ENCODE measurements around the gene OCSTAMP.

Gene OCSTAMP

GRCh38 chr20:46519471-46520068, 30.9 kb downstream of the OCSTAMP start:
- no peak for DNase-seq (ENCODE audit: low read depth)

DNA sequence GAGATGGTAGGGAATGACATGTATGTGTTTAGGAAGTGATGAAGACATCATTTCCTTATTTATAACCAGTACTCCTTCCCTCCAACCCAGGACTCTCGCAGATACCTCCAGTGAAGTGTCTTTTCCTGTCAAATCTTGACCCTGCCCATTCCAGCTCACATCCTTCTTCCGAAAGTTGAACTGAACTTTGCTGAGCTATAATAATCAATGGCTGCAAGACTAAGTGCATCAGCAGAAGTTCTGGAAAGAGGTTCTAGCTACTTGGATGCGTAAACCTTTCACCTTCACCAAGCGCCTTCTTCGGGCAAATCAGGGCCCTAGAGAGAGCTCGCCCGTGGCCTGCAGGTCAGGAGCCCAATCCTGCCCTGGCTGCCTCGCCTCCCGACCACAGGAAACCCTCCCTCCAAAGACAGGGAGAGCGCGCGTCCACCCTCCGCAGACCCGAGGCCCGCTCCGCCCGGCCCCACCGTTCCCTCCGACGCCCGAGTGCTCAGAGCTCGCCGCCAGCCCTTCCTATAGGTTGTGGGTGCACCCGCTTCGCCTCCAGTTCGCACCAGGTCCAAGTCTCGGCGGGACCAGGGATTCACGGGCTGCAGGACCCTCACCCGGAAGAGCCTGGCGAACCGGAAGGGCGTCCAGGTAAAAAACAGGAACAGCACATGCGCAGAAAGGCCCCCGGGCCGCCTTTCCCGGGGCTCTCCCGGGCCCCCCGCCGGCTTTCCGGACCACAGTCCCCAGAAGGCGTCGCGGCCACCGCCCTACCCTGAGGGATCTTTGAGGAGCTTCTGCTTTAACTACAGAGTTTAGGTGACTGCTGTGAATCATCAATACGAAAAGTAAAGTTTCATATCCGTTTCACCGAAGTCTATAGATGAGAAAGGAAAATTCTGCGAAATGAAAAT, 37.3 kb downstream of the OCSTAMP start, which contains the start of gene ZNF334:
ZNF334 (minus strand) TSS at position 617 of the 902 bp plus-strand sequence. CDS start 1,457 bp downstream, outside the sequence.
- no peak for DNase-seq (ENCODE audit: low read depth)

DNA sequence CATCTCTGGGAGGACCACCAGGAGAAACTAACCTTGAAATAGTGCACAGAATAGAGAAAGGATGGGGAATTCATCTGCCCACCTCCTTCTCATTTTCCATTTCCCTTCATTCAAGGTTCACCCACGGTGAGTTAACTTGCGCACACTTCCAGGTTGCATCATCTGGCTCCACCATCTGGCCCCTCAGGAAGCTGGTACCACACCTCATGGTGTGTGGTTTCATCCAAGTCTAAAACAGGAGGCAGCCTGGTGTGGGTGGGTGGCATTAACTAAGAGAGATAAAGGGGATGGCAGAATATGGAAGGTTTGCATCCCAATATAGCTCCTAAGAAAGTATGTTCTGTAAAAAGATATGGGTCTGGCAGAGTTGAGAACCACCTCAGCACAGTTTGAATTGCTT, 40.9 kb downstream of the OCSTAMP start:
- no peak for DNase-seq (ENCODE audit: low read depth)

DNA sequence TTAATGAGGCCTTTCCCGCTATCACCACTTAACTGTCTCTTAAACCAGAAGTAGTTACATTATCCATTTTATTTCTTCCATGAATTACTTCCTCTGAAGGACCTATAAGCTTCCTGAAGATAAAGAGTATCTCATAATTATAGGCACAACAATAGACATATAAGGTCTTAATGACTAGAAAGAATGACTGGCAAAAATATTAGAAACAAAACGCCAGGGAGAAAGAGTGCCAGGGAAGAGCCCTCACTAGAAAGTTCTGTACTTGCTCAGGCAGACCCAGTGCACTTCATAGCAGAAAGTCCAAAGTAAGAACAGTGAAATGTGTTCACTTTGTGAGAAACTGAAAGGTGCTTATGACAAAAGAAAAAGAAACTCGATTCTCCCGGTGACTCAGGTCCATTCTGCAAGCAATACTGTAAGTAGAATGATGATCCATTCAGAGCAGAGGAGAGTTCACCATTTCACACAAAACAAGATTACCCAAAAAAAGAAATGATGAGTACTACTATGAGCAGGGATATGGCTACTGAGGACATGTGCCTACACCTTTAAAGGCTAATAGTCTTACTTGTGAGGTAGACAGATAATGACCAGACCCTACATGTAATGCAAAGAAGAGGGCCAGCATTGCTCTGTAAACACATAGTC, 42.6 kb downstream of the OCSTAMP start:
- no peak for DNase-seq (ENCODE audit: low read depth)

DNA sequence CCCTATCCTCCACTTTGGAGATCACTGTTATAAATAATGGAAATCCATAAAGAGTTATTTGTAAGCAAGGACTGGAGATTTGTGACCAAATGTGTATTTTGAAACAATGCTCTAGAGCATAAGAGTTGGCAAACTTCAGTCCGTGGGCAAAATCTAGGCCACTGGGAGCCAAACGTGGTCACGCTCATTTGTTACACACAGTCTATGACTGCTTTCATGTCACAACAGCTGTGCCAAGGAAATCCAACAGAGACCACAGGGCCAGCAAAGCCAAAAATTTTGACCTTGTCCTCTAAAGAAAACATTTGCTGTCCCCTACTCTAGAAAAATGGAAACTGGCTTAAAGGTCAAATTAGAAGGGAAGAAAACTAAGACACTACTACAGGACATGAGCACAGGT, 44.9 kb downstream of the OCSTAMP start:
- no peak for DNase-seq (ENCODE audit: low read depth)

- DNase-seq (ENCODE audit: low read depth), result no peak
Measured at GRCh38 chr20:46501961-46502360, 48.5 kb downstream of the OCSTAMP start.

DNA sequence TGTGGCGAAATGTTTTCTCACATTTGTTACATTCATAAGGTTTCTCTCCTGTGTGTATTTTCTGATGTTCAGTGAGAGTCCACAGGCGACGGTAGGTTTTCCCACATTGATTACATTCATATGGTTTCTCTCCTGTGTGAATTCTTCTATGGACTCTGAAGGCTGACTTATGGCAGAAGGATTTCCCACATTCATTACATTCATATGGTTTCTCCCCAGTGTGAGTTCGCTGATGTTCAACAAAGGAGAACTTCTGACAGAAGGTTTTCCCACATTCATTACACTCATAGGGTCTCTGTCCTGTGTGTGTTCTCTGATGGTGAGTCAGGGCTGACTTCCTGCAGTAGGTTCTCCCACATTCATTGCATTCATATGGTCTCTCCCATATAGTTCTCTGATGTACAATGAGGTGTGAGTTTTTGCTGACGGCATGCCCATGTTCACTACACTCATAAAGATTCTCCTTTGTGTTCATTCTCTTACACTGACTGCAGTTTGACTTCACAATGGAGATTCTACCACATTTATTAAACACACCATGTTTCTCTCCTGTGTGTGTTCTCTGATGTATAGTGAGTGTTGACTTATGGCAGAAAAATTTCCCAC, 49.0 kb downstream of the OCSTAMP start:
- no peak for DNase-seq (ENCODE audit: low read depth)

DNA sequence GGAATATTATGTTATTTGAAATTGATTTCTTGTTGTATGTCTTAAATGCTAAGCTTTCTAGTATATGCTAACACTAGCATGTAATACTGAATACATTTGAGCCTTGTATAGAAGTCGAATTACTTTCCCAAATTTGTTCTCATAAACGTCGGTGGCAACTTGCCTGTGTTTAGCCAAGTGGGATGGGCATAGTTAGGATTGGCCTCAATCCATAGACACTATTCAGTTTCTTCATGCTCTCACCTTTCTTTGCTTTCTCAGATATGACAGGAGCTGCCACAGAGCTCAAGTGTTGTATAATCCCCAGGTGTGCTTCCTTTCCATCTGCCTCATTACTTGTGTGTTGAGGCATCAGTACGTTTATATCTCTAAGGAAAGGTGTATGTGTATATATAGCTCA, 56.4 kb downstream of the OCSTAMP start:
- no peak for DNase-seq (ENCODE audit: low read depth)

DNA sequence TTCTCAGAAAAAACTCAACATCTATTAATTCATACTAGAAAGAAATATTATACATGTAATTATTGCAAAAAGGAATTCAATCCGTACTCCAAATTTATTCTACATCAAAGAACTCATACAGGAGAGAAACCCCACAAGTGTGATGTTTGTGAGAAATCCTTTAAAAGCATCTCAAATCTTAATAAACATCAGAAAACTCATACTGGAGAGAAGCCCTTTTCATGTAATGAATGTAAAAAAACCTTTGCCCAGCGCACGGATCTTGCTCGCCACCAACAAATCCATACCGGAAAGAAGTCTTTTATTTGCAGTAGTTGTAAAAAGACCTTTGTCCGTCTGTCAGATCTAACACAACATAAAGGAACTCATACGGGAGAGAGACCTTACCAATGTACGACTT, 59.1 kb downstream of the OCSTAMP start:
- no peak for DNase-seq (ENCODE audit: low read depth)
